ENCODE results near the gene ARHGAP24. TPM values are rescaled to one million over a fixed set of nuclear protein-coding genes. Genes with fewer than 3 reads are reported as not detected.

The ARHGAP24 gene
- total RNA-seq, 2 donors from 2014 or later, result 7.0 TPM; not detected in 1

DNA sequence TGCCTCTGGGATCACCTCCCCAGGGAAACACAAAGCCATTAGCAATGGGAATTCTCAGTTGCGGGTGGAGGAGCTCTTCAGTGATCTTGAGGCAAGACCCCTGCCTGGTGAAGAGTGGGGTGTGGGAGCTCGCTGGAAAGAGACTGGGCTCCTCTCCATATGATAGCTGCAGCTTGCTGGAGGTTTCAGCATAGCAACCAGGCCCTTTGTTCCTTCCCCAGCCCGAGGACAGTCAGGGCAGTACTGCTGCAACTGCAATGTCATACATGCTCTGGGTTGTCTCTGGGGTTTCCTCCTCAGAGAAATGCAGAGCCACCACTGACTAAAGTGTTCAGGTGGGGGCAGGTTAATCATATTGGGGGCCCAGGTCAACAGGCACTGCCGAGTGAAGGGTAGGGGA lies 81.3 kb downstream of the ARHGAP24 start:
- no peak for ATAC-seq
- H3K27ac Mint-ChIP-seq, result no peak overlapping the region
- DNase-seq, result no peak
- H3K36me3 Mint-ChIP-seq (ENCODE audit: low read depth), result no peaks in the 10 kb centered on the region
- no peaks in the 10 kb centered on the region for H3K9me3 ChIP-seq (ENCODE audit: control insufficient read depth, low read length, poor library complexity, severe bottlenecking)
- no peaks in the 10 kb centered on the region for H3K27me3 Mint-ChIP-seq
- H3K4me3 Mint-ChIP-seq, result no peak overlapping the region
- H3K4me1 Mint-ChIP-seq, result no peaks in the 10 kb centered on the region

DNA sequence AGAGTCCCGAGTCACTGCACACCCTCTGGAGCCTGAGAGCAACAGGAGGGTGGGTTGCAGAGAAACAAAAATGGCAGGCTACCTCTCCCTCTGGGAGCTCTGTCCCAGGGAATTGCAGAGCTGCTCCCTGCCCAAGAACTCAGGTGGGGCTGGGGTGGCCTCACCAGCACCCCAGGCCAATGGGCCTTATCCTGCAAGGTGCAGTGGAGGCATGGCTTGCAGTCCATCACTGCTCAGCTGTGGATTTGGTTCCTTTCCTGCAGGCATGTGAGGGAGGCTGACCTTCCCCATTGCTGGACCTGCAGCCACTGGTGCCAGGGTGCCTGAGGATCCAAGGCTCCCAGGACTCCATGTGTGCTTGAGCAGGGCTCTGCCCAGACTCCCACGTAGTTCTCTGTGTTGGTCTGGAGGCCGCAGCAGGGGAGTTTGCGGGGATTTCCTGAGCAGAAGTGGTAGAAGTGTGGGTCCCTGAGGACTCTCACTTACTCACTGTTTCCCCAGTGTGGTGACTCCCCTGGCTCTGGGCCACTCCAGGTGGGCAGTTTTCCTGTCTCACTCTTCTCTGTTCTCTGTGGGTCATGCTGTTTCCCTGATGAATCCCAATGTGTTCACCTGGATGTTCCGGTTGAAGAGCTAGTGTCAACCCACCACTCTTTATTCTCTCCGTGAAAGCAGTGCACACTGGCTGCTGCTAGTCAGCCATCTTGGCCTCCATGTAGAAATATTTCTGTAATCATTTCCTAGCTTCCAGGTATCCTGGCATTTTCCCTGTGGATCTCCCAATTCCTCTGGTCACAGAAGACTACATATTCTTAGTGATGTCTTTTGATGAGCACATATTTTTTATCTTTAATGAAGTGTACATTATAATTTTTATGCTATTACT lies 82.3 kb downstream of the ARHGAP24 start:
- Mint-ChIP-seq H3K27ac (no peak overlapping the region), H3K4me1 (no peaks in the 10 kb centered on the region), H3K36me3 (ENCODE audit: low read depth) (no peaks in the 10 kb centered on the region), H3K27me3 (no peaks in the 10 kb centered on the region), H3K4me3 (no peak overlapping the region)
- DNase-seq (no peak), ATAC-seq (peak; percentile 80)
- H3K9me3 ChIP-seq (ENCODE audit: control insufficient read depth, low read length, poor library complexity, severe bottlenecking), result no peaks in the 10 kb centered on the region

DNA sequence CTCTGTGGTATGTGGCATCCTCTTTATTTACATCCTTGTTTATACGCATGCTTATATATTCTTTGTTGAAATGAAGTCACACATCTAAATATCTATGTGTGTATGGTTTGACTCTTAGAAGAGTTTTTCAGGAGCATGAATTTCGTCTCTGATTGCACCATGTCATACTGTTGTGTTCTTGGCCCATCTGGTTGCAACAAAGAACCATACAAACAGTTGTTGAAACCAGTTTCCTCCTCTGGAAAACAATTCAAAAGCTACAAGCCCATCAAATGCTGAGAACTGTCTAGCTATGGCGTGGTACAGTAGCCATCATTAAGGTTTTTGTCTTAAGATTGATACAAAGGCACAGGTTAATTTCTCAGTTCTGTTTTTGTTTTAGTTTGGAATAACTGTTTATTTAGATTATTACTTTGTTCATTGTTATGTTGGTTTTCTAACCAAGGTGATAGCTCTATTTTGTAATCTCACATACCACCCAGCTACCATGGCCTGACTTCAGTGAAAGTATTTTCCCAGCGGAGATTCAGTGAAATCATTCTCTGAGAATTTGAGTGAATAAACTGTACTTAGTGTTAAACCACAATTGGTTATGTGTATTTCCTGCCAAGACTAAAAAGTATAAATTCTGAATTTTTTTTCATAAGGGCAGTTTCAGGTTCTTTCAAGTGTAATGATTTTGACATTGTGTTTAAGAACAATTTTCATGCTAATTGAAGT lies 91.0 kb downstream of the ARHGAP24 start:
- no peak overlapping the region for H3K4me3 Mint-ChIP-seq
- H3K9me3 ChIP-seq (ENCODE audit: control insufficient read depth, low read length, poor library complexity, severe bottlenecking), result no peaks in the 10 kb centered on the region
- H3K27me3 Mint-ChIP-seq, result no peaks in the 10 kb centered on the region
- DNase-seq, result no peak
- no peaks in the 10 kb centered on the region for H3K4me1 Mint-ChIP-seq
- H3K36me3 Mint-ChIP-seq (ENCODE audit: low read depth), result no peaks in the 10 kb centered on the region
- no peak overlapping the region for H3K27ac Mint-ChIP-seq
- no peak for ATAC-seq

DNA sequence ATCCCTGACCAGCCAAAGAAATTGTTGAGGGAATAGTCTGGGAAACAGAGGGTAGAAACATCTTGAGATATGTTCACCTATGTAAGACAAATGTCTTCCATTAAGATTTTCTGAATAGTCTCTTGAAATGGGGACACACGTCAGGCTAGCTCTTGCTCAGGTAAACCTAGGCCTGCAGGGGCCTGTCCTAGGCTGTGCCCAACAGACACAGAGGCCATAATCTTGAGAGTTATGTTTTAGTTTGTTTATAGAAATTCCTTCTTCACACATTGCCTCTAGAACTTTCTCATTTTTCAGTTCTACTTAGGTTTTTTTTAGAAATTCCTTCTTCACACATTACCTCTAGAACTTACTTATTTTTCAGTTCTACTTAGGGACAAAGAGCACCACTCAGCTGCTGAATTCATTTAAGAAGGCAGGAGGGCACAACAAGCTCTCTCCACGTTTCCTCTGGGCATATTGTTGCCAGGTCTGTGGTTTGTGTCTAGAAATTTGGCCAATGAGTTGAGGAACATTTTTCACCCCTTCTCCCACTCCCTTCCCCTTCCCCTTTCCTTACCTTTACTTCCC lies 94.9 kb downstream of the ARHGAP24 start:
- no peaks in the 10 kb centered on the region for H3K4me1 Mint-ChIP-seq
- H3K27ac Mint-ChIP-seq, result no peak overlapping the region
- H3K4me3 Mint-ChIP-seq, result no peak overlapping the region
- H3K36me3 Mint-ChIP-seq (ENCODE audit: low read depth), result no peaks in the 10 kb centered on the region
- DNase-seq (no peak), ATAC-seq (no peak)
- H3K9me3 ChIP-seq (ENCODE audit: control insufficient read depth, low read length, poor library complexity, severe bottlenecking), result no peaks in the 10 kb centered on the region
- H3K27me3 Mint-ChIP-seq, result no peaks in the 10 kb centered on the region

DNA sequence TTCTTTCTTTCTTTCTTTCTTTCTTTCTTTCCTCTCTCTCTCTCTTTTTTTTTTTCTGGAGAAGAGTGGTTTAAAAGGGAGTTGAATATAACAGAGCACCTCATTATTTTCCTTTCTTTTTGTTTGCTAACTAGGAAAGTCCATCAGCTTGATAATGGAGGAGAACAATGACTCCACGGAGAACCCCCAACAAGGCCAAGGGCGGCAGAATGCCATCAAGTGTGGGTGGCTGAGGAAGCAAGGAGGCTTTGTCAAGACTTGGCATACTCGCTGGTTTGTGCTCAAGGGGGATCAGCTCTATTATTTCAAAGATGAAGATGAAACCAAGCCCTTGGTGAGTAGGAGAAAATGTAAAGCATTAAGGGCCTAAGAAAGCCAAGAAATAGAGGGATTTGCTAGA lies 95.4 kb downstream of the ARHGAP24 start:
- H3K4me3 Mint-ChIP-seq, result no peak overlapping the region
- no peak for DNase-seq
- no peaks in the 10 kb centered on the region for H3K4me1 Mint-ChIP-seq
- no peak overlapping the region for H3K27ac Mint-ChIP-seq
- H3K9me3 ChIP-seq (ENCODE audit: control insufficient read depth, low read length, poor library complexity, severe bottlenecking), result no peaks in the 10 kb centered on the region
- ATAC-seq, result no peak
- H3K36me3 Mint-ChIP-seq (ENCODE audit: low read depth), result no peaks in the 10 kb centered on the region
- no peaks in the 10 kb centered on the region for H3K27me3 Mint-ChIP-seq

DNA sequence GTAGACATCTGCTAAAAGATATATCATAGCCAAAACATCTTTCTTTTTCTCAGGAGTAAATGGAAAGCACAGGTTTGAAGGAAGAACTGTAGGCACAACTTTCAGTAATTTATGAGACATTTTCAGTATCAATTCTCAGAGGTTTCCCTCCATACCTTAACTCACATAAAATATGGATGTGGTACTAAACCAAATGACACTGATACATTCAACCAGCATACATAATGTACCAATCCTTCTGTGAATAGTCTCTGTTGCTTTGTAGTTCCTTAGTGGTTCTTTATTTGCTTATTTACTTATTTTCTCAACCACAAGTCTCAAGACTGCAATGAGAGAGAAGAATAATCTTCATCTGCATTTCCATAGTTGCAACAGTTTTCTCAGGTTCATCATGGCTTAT lies 96.1 kb downstream of the ARHGAP24 start:
- Mint-ChIP-seq H3K4me3 (no peak overlapping the region), H3K4me1 (no peaks in the 10 kb centered on the region)

DNA sequence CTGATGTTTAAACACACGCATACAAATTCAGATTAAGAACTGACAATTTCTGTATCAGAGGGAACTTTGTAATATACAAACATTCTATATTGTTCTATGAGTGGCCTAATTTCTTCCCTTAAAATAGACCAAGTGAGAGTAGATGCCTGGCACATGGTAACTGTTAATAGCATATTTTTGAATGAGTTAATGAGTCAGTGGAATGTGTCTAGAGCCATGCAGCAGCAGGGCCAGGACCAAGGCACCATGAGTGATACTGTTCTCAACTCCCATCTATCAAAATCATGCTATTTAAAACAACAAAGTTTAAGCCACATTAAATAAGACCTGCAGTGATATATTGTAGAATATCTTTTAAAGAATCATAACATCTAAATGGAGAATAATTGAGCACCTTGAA lies 98.3 kb downstream of the ARHGAP24 start:
- Mint-ChIP-seq H3K27ac (no peak overlapping the region), H3K27me3 (no peaks in the 10 kb centered on the region), H3K36me3 (ENCODE audit: low read depth) (no peaks in the 10 kb centered on the region), H3K4me1 (no peaks in the 10 kb centered on the region), H3K4me3 (no peak overlapping the region)
- no peaks in the 10 kb centered on the region for H3K9me3 ChIP-seq (ENCODE audit: control insufficient read depth, low read length, poor library complexity, severe bottlenecking)
- ATAC-seq, result no peak
- DNase-seq, result no peak

More for the DNA sequence above, 96.1 kb downstream of the ARHGAP24 start:
- ATAC-seq (no peak), DNase-seq (no peak)
- no peaks in the 10 kb centered on the region for H3K36me3 Mint-ChIP-seq (ENCODE audit: low read depth)
- H3K27me3 Mint-ChIP-seq, result no peaks in the 10 kb centered on the region
- H3K9me3 ChIP-seq (ENCODE audit: control insufficient read depth, low read length, poor library complexity, severe bottlenecking), result no peaks in the 10 kb centered on the region
- no peak overlapping the region for H3K27ac Mint-ChIP-seq

DNA sequence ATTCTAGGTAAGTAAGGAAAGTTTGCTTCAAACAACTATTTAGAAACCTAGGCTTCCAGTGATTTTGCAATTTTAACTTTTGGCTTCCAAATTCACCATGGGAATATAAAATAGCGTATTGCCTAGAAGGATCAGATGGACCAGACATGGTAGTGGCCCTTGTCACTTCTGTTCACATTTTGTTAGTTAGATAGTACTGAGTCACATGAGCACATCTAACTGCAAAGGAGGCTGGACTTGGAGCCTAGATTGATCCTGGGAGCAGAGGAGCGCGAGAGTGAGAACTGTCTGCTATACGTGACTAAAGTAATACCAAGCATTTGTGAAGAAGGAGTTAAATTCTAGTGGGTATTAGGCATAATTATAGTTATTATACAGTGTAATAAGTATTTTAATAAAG lies 102.4 kb downstream of the ARHGAP24 start:
- DNase-seq, result no peak
- H3K9me3 ChIP-seq (ENCODE audit: control insufficient read depth, low read length, poor library complexity, severe bottlenecking), result no peaks in the 10 kb centered on the region
- H3K27ac Mint-ChIP-seq, result no peak overlapping the region

DNA sequence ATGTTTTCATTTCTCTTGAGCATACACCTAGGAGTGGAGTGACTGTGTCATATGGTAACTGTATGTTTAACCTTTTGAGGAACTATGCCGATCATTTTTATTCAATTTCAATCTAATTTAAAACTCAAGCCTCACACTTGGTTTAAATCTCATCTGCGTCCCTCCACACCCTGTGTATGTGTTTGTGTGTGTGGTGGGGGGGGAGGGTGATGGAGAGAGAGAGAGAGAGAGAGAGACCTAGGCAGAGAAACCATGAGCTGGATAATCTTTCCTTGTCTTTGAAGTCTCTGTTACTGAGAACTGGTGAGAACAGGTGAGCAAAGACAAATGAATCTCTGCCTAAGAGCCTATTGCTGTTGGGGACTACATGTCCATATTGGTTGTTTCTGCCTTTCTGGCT lies 105.0 kb downstream of the ARHGAP24 start:
- no peaks in the 10 kb centered on the region for H3K4me1 Mint-ChIP-seq
- DNase-seq, result no peak
- H3K9me3 ChIP-seq (ENCODE audit: control insufficient read depth, low read length, poor library complexity, severe bottlenecking), result no peaks in the 10 kb centered on the region
- no peak overlapping the region for H3K4me3 Mint-ChIP-seq
- no peaks in the 10 kb centered on the region for H3K27me3 Mint-ChIP-seq
- H3K27ac Mint-ChIP-seq, result no peak overlapping the region
- no peak for ATAC-seq
- no peaks in the 10 kb centered on the region for H3K36me3 Mint-ChIP-seq (ENCODE audit: low read depth)

More for the DNA sequence above, 102.4 kb downstream of the ARHGAP24 start:
- Mint-ChIP-seq H3K27me3 (no peaks in the 10 kb centered on the region), H3K4me1 (no peaks in the 10 kb centered on the region), H3K36me3 (ENCODE audit: low read depth) (no peaks in the 10 kb centered on the region), H3K4me3 (no peak overlapping the region)
- ATAC-seq, result no peak

DNA sequence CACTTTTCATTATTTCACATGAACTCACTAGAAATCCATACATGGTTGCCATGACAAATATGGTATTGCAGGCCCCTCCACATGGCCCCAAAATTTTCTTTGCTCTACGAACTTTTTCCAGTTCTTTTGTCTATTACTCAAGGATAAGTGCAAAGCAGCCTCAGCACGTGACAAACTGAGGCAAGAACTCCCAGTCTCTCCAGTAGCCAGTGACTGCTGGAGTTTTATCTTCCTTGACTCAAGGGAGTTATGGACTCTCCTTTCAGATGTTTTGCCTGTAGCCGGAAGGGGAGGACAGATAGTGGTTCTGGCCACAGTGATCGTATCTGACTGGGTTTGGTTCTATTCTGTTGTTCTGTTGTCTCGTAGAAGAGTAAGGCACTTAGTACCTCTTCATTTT lies 105.5 kb downstream of the ARHGAP24 start:
- H3K4me3 Mint-ChIP-seq, result no peak overlapping the region
- H3K27me3 Mint-ChIP-seq, result no peaks in the 10 kb centered on the region
- H3K4me1 Mint-ChIP-seq, result no peaks in the 10 kb centered on the region

DNA sequence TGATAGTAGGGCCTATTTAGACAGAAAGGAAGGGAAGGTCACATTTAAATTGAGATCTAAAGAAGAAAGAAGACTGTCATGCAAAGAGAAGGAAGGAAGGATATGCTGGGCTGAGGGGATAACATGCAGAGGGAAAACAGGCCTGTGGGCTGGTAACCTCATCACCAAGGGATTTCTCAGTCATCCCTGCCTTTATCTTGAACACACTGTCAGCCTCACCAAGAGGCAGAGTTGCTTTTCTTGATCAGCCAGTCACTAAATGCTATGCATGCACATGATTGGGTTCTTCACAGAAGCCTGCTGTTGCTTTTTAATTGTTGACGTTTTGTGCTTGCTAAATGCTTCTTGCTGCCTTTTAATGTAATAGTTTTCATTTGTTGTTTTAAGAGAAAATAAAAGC lies 113.0 kb downstream of the ARHGAP24 start:
- no peaks in the 10 kb centered on the region for H3K9me3 ChIP-seq (ENCODE audit: control insufficient read depth, low read length, poor library complexity, severe bottlenecking)
- DNase-seq (no peak), ATAC-seq (no peak)
- no peaks in the 10 kb centered on the region for H3K36me3 Mint-ChIP-seq (ENCODE audit: low read depth)
- no peaks in the 10 kb centered on the region for H3K27me3 Mint-ChIP-seq
- no peak overlapping the region for H3K27ac Mint-ChIP-seq
- H3K4me1 Mint-ChIP-seq, result no peaks in the 10 kb centered on the region
- H3K4me3 Mint-ChIP-seq, result no peak overlapping the region

More for the DNA sequence above, 105.5 kb downstream of the ARHGAP24 start:
- no peak for DNase-seq
- H3K9me3 ChIP-seq (ENCODE audit: control insufficient read depth, low read length, poor library complexity, severe bottlenecking), result no peaks in the 10 kb centered on the region
- H3K36me3 Mint-ChIP-seq (ENCODE audit: low read depth), result no peaks in the 10 kb centered on the region
- no peak overlapping the region for H3K27ac Mint-ChIP-seq
- no peak for ATAC-seq

DNA sequence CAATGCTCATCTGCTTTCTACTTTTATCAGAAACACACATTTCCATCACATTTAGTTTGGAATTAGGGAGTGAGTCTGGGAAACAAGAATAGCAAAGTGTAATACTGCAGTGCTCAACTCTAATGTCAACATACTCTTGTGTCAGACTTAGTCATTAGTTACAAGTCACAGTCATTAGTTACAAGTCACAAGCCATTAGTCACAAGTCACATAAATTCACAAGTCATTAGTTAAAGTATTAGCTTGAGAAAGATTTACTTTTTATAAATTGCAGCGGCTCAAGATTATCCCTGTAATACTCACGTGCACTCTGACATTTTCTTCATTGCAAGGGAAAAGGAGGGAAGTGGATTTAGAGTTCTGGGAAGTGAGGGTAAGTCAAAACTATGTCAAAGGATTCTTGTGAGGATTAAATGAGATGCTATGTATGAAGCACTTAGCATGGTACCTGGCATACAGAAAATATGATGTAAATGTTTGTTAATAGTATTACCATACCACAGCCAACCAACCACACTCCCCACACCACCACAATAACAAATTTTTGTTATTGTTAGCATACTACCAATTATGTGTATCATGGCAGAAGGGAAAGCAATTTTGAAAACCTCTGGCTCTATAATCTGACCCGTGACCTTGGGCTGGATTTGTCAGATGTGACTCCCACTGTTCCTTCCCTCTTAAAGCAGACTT lies 116.6 kb downstream of the ARHGAP24 start:
- ATAC-seq (no peak), DNase-seq (no peak)
- Mint-ChIP-seq H3K4me1 (no peaks in the 10 kb centered on the region), H3K4me3 (no peak overlapping the region), H3K27ac (no peak overlapping the region), H3K27me3 (no peaks in the 10 kb centered on the region), H3K36me3 (ENCODE audit: low read depth) (no peaks in the 10 kb centered on the region)
- no peaks in the 10 kb centered on the region for H3K9me3 ChIP-seq (ENCODE audit: control insufficient read depth, low read length, poor library complexity, severe bottlenecking)

All from T-helper 17 cell (primary cell).